ENCODE measurements around the gene NT5DC3. TPM values are rescaled to one million over a fixed set of nuclear protein-coding genes. Genes with fewer than 3 reads are reported as not detected.

NT5DC3 gene
- total and polyA plus RNA-seq, 9 of the 15 experiments (the other 6 are each of a cell fraction or from before 2014, with no cell fraction given) = 6.3 to 33.5 (median 24.5) TPM

DNA sequence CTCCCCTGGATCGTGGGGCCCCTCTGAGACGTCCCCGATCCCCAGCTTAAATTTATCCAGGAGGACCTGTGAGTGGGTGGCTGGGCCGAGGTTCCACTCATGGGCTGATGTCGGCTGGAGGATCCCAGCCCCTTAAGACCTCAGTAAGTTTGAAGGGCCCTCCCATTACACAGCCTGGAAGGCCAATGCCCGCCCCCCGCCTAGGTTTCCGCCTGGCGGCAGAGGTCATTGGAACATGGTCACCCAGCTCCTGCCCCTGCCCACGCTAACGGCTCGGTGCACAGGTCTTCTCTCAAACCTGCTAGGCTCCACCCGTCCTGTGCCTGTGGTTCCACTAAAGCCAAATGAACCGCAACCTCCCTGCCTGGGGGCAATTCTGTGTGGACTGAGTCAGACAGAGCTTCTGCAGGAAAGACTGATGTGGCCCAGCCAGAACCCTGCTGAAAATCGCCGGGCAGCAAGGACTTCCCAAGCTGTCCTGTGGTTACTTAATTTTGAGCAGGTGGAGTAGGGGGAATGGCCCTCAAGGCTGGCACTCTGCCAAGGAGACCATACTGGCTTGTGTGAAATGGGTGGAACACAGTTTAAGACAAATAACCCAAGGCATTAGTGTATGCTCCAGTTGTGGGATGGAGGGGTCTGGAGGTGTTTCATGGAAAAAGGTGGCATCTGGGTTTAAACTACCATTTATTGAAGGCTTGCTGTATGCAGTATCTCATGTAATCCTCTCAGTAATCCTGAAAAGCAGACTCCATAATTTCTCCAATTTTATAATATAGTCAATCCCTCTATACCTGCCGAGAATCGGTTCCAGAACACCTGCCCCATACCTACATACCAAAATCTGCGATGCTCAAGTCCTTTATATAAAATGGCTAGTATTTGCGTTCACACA, 903 bp upstream of the NT5DC3 start (continued):
- TF ChIP-seq AFF4 (CRISPR knock-in tag; IDR thresholded peaks at IDR 0.05) = no peak
- TF ChIP-seq ZNF785 (CRISPR knock-in tag; IDR thresholded peaks at IDR 0.05) = no peak
- TF ChIP-seq ZNF778 (CRISPR knock-in tag; IDR thresholded peaks at IDR 0.05) = no peak
- TF ChIP-seq, protein P1, sequence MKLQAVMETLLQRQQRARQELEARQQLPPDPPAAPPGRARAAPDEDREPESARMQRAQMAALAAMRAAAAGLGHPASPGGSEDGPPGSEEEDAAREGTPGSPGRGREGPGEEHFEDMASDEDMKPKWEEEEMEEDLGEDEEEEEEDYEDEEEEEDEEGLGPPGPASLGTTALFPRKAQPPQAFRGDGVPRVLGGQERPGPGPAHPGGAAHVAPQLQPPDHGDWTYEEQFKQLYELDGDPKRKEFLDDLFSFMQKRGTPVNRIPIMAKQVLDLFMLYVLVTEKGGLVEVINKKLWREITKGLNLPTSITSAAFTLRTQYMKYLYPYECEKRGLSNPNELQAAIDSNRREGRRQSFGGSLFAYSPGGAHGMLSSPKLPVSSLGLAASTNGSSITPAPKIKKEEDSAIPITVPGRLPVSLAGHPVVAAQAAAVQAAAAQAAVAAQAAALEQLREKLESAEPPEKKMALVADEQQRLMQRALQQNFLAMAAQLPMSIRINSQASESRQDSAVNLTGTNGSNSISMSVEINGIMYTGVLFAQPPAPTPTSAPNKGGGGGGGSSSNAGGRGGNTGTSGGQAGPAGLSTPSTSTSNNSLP (IDR thresholded peaks at IDR 0.05; ENCODE audit: borderline replicate concordance, low read depth, low read length) = no peak
- TF ChIP-seq ZNF41 (CRISPR knock-in tag; conservative IDR thresholded peaks at IDR 0.05) = no peak
